GM18873 (cell line): ENCODE data around the gene IPO4.

Source experiments
- ATAC-seq: cut with Tn5 transposase; IDR thresholded peaks from one replicate; pipeline ENCODE4 v1.9.1; 2021; ENCODE audit warnings: mild to moderate bottlenecking, moderate library complexity, moderate number of reproducible peaks; ENCODE audit not compliant: unreplicated experiment, low FRiP score

The IPO4 gene

DNA sequence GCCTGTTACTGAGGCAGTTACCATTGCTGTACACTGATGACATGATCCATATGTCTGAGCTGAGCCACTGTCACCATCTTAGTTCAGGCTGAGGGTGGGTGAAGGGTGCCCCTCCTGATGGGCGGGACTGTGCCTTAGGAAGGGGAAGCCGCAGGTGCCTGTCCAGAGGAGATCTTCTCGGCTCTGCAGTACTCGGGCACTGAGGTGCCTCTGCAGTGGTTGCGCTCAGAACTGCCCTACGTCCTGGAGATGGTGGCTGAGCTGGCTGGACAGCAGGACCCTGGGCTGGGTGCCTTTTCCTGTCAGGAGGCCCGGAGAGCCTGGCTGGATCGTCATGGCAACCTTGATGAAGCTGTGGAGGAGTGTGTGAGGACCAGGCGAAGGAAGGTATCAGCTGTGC is 37.6 kb downstream of the IPO4 start:
- no peak for ATAC-seq

DNA sequence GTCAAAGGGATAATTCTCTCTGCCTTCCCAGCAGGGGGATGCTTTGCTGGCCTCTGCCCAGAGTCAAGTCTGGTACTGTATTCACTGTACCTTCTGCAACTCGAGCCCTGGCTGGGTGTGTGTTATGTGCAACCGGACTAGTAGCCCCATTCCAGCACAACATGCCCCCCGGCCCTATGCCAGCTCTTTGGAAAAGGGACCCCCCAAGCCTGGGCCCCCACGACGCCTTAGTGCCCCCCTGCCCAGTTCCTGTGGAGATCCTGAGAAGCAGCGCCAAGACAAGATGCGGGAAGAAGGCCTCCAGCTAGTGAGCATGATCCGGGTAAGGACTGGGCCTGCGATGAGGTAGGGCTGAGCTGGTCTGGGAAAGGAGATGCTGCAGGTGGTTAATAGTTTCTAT is 38.0 kb downstream of the IPO4 start:
- ATAC-seq = no peak

DNA sequence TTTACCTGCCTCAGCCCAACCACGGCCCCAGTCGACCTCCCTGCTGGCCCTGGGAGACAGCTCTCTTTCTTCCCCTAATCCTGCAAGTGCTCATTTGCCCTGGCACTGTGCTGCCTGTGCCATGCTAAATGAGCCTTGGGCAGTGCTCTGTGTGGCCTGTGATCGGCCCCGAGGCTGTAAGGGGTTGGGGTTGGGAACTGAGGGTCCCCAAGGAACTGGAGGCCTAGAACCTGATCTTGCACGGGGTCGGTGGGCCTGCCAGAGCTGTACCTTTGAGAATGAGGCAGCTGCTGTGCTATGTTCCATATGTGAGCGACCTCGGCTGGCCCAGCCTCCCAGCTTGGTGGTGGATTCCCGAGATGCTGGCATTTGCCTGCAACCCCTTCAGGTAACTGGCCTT is 38.6 kb downstream of the IPO4 start:
- ATAC-seq = no peak

- no peak for ATAC-seq
Observed at GRCh38 chr14:24149302-24149969, 39.2 kb downstream of the IPO4 start.

DNA sequence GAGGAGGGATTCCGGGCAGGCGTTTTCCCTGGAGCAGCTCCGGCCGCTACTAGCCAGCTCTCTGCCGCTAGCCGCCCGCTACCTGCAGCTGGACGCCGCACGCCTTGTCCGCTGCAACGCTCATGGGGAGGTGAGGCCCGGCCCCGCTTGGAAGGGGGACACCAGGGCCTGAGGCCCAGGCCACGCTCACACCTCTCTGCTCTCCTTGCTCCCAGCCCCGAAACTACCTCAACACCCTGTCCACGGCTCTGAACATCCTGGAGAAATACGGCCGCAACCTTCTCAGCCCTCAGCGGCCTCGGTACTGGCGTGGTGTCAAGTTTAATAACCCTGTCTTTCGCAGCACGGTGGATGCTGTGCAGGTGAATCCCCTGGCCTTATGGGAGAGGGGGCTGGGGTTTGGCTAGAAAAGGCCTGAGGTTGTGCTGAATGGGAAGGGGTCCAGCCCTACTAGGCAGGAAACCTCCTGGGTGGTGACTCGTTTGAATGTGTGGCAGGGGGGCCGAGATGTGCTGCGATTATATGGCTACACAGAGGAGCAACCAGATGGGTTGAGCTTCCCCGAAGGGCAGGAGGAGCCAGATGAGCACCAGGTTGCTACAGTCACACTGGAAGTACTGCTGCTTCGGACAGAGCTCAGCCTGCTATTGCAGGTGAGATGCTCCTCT is 40.7 kb downstream of the IPO4 start:
- ATAC-seq = no peak

DNA sequence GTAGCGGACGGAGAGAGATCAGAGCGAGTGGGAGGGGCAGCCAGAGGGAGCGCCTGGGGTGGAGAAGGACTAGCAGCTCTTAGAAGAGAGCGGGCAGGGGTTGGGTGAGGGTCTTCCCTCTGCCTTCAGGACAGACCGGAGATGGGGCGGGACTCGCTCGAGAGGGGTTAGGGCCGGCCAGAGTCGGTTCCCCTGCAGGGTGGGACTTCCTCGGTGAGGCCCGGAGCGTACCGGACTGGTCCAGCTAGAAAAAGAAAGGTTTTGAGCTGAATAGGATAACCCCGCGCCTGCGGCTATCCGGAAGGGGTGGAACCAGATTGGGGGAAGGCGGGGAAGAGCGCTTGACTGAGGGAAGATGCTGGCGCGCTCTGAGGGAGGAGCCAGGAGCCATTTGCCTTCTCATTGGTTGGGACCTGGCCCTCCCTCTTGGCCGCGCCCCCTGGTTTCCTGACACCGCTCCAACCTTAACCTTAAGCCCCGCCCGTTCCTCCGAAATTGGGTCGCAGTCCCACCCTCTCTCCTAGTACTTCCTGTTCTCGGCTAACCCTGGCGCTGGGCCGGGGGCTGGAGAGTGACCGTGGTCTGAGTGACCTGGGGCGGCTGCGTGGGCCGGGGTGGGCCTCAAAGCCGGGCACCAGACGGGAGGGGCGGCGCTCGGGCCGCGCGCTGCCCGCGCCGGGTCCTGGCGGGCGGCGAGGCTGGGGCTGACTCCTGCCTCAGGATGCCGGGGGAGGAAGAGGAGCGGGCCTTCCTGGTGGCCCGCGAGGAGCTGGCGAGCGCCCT is 41.4 kb downstream of the IPO4 start, which contains the start of gene RNF31:
Gene RNF31, plus strand, starts transcription at position 521 of the 783 bp plus-strand sequence. Its CDS starts 201 bp downstream, at position 722.
- peak; percentile 83 for ATAC-seq

DNA sequence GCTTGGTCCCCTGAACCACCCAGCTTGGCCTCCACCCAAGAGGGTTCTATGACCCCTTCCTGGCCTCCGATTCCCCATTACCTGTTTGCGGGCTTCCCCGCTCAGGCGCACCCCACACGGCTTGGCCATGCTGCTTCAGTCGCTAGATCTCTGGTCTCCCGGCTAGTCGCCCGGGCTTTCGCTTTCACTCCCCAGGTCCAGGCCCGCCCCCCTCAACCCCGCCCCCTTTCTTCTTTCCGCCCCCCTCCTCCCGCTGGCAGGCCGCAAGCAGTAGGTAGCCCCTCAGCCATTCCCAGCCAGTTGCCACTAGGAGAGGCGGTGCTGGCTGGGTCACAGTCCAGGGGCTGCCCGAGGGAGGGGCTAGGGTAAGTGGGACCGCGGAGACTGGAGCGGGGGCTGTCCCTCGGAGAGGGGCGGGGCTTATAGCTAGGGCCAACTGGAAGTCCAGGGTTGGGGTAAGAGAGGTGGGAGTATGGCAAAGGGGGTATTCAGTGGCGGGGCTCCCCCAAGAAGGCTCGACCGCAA is 42.1 kb downstream of the IPO4 start, which contains the start of gene PSME2:
Gene PSME2, minus strand, starts transcription at position 158 of the 525 bp plus-strand sequence. Its CDS starts 29 bp downstream, at position 129.
- ATAC-seq = peak; percentile 50

DNA sequence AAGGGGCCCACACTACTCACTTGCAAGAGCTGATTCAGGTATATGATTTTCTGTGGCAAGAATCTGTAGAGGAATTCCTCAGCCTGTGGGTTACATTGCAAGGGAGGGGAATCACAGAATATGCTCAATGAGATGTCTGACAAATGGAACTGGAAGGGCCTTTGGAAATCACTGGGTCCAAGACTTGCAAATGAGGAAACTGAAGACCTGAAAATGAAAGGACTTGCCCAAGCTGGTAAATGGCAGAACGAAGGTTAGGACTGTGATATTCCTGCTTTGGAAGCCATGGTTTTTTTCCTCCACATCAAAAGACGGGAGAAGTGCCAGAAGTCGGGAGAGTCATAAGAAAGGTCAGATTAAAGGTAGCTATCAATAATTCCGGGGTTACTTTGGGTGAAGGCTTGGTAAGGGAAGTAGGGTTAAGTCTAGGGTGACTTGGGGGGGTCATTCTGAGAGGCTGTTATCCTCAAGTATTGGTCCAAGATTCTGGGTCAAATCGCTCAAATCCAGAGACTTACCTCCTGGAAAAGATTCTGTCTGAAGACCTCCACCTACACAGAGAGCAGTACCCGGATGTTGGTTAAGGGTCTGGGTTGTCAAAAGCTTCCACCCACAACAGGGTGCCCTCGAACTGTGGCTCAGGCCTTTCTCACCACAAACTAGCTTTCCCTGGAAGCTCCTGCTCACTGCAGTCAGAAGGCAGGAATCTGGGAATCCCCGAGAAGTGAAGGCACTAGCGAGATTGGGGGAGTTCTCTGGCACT is 42.7 kb downstream of the IPO4 start:
- no peak for ATAC-seq

GRCh38 chr14:24145219-24145618 is 43.4 kb downstream of the IPO4 start:
- ATAC-seq = no peak

DNA sequence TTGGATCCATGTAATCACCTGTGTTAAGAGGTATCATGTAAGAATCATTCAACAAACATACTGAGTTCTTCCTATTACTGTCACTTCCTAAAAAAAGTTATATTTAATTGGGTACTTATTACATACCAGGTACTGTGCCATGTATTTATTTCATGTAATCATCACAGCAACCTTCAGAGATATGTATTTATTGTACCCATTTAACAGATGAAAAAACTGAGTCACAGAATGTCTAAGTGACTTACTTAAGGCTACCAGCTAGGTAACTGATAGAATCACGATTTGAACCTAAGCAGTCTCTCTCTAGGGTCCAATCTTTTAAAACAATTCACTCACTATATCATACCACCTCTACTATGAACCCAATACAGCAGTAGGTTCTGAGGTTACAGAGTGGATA is 44.2 kb downstream of the IPO4 start:
- no peak for ATAC-seq

- ATAC-seq = no peak
Observed at GRCh38 chr14:24143511-24143910, 45.1 kb downstream of the IPO4 start.

GRCh38 chr14:24141097-24141880 is 47.3 kb downstream of the IPO4 start, which contains the start of gene EMC9:
Gene EMC9, minus strand, starts transcription at chr14:24141591. Its CDS starts 287 bp downstream, at chr14:24141304.
- peak; percentile 83 for ATAC-seq

- ATAC-seq = no peak
Observed at GRCh38 chr14:24139272-24139934, 49.2 kb downstream of the IPO4 start.

DNA sequence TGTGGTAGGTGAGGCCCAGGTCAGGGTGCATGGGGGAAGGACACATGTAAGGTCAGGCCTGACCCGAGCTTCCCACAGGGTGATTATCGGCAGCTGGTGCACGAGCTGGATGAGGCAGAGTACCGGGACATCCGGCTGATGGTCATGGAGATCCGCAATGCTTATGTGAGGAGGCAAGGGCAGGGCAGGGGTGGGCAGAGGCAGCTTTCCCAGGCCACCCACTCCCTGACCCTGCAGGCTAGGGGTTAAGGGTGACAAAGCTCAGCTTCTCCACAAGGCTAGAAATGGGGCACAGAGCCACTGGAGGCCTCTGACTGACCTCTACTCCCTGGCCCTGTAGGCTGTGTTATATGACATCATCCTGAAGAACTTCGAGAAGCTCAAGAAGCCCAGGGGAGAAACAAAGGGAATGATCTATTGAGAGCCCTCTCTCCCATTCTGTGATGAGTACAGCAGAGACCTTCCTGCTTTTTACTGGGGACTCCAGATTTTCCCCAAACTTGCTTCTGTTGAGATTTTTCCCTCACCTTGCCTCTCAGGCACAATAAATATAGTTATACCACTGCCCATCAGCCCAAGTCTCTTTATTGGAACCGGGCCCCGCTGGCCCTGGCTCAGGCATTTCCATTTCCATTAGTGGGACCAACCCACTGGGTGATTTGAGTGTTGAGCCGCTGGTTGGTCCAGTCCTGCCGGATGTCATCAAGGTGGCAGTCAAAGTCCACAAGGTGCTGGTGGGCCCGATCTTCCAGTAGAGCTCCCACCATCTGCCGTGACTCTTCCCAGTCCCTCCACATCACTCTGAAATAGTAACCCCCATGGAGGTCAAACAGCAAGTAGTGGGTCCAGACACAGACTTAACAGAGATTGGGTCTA is 50.0 kb downstream of the IPO4 start:
- ATAC-seq = no peak

DNA sequence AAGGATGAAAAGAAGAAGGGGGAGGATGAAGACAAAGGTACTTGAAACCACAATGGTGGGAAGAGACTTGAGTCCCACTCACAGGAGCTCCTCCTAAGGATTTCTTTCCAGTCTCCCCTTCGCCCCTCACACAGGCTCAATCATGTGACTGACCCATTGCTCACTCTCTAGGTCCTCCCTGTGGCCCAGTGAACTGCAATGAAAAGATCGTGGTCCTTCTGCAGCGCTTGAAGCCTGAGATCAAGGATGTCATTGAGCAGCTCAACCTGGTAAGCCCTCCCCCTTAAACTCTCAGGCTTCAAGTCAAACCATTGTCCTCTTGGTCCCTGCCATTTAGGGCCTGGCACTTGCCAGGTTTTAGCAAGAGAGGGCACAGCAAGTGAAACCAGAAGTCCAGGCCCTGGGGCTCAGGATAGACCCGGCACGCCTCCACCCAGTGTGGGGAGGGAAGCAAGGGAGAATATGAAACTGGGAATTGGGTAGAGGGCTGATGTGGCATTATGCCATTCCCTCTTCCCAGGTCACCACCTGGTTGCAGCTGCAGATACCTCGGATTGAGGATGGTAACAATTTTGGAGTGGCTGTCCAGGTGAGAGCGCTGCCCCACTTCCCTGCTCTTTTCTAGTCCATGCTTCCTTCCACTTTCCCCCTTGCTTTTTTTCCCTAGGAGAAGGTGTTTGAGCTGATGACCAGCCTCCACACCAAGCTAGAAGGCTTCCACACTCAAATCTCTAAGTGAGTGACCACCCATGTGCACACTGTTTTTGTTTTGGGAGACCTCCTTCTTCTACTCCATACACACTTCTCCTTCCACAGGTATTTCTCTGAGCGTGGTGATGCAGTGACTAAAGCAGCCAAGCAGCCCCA is 50.9 kb downstream of the IPO4 start:
- ATAC-seq = no peak

GRCh38 chr14:24136684-24137528 is 51.7 kb downstream of the IPO4 start:
- ATAC-seq = no peak
